ENCODE measurements around the gene TYK2. TPM values are rescaled to one million over a fixed set of nuclear protein-coding genes. Genes with fewer than 3 reads are reported as not detected.
"Not testable (repeated sequence)": the region's sequence is repeated elsewhere in the genome, so short reads cannot be mapped to it uniquely, and the experiment has no call there.

The TYK2 gene
- total RNA-seq, 1 donor from 2014 or later: 103 TPM

- no peak overlapping the region for H3K4me3 ChIP-seq (ENCODE audit: low read depth, low read length)
- DNase-seq (ENCODE audit: low read depth): no peak
- no peak for TF ChIP-seq CTCF (conservative IDR thresholded peaks at IDR 0.05; ENCODE audit: low read depth, low read length)
These were observed 12.1 kb downstream of the TYK2 start for GRCh38 chr19:10368101-10368803.

DNA sequence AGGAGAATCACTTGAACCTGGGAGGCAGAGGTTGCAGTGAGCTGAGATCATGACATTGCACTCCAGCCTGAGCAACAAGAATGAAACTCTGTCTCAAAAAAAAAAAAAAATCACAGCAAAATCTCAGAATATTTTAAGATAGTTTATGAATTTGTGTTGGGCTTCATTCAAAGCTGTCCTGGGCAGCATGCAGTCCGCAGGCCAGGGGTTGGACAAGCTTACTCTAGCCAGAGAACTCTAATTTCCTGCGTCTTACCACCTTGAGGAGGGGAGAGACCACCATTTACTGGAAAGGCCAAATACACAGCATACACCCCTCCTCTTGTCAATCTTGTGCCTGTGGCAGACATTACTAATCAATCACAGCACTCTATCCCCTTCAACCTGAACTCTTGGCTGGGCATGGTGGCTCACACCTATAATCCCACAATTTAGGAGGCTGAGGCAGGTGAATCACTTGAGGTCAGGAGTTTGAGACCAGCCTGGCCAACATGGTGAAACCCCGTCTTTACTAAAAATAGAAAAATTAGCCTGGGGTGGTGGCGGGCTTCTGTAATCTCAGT lies 13.3 kb downstream of the TYK2 start:
- not testable (repeated sequence) for H3K4me3 ChIP-seq (ENCODE audit: low read depth, low read length); DNase-seq (ENCODE audit: low read depth)

DNA sequence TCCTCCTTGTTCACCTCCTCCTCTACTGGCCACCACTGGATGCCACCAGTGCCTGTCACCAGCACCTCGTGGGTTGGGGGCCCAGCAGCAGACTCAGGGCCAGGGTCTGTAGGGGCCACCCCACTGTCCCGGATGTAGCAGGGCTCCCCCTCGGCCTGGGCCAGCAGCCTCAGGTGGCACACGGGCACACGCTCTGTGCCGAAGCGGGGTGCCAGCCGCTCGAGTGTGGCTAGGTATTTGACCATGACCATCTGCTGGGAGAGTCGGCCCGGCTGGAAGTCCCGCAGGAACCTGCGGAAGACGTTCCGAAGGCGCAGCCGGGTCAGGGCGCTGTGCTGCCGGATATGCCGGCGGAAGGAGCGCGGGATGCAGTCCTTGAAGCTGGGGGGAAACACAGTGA lies 14.9 kb downstream of the TYK2 start:
- H3K4me3 ChIP-seq (ENCODE audit: low read depth, low read length): no peak overlapping the region
- TF ChIP-seq CTCF (conservative IDR thresholded peaks at IDR 0.05; ENCODE audit: low read depth, low read length): no peak
- no peak for DNase-seq (ENCODE audit: low read depth)

- no peak for DNase-seq (ENCODE audit: low read depth)
- TF ChIP-seq CTCF (conservative IDR thresholded peaks at IDR 0.05; ENCODE audit: low read depth, low read length): no peak
- H3K4me3 ChIP-seq (ENCODE audit: low read depth, low read length): no peak overlapping the region
These were observed 15.7 kb downstream of the TYK2 start for GRCh38 chr19:10364644-10365043.

DNA sequence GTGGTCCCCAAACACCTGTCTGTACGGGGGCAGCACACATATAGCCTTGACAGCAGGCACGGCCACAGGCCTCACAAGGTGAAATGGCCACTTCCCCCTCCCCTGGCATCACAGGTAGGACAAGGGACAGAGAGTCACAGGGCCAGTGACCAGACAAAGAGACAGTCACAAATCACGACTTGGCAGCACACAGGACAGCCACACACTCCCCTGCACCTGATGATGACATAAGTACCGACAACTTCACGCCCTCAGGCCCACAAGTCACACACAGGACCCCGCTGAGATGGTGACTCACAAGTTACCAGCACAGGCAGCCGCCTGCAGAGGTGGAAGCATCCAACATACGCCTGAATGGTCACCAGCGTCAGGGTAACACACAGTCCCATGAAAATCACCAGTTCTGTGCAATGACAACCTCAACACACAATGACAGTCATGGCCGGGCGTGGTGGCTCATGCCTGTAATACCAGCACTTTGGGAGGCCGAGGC lies 16.5 kb downstream of the TYK2 start:
- DNase-seq (ENCODE audit: low read depth): no peak
- H3K4me3 ChIP-seq (ENCODE audit: low read depth, low read length): no peak overlapping the region
- no peak for TF ChIP-seq CTCF (conservative IDR thresholded peaks at IDR 0.05; ENCODE audit: low read depth, low read length)

GRCh38 chr19:10362259-10362658 lies 18.1 kb downstream of the TYK2 start:
- no peak for DNase-seq (ENCODE audit: low read depth)
- TF ChIP-seq CTCF (conservative IDR thresholded peaks at IDR 0.05; ENCODE audit: low read depth, low read length): no peak
- no peak overlapping the region for H3K4me3 ChIP-seq (ENCODE audit: low read depth, low read length)

- no peak for DNase-seq (ENCODE audit: low read depth)
- no peak overlapping the region for H3K4me3 ChIP-seq (ENCODE audit: low read depth, low read length)
- no peak for TF ChIP-seq CTCF (conservative IDR thresholded peaks at IDR 0.05; ENCODE audit: low read depth, low read length)
These were observed 18.8 kb downstream of the TYK2 start for GRCh38 chr19:10361569-10362011.

All from epithelial cell of proximal tubule (primary cell).